ENCODE data around the gene COG5. TPM values are rescaled to one million over a fixed set of nuclear protein-coding genes. Genes with fewer than 3 reads are reported as not detected.

Gene COG5
- total and polyA plus RNA-seq, 2 of the 8 experiments (the other 6 are each of a cell fraction or from before 2014, with no cell fraction given), result 10.5 to 28.1 TPM

- ChIA-PET CTCF (ENCODE audit: partially characterized antibody) (interaction anchor here (1.2 to 1.6 kb wide), 3 partner anchors 9 to 118 kb away, joined by 3 to 4 read pairs (median 3); no protein-coding TSS in a partner anchor), POLR2A (ENCODE audit: partially characterized antibody) (interaction anchor here (1.8 kb wide), 1 partner anchor 42 kb away, joined by 6 read pairs; the partner anchor contains the start of genes COG5 and DUS4L)
- Histone ChIP-seq H3K9me3 (ENCODE audit: insufficient read depth in 2 of 2, low read depth in 1 of 2, low read length in 1 of 2) (no peaks in the 10 kb centered on the region), H3K9ac (replicated peaks in 1 of 4; ENCODE audit: extremely low read depth in 1 of 4, low read depth in 3 of 4, low read length in 3 of 4) (no peak overlapping the region), H3K79me1 (ENCODE audit: low read depth, low read length) (no peaks in the 10 kb centered on the region), H2BK12ac (ENCODE audit: low read depth, low read length) (no peak overlapping the region), H3K79me2 (ENCODE audit: control insufficient read depth in 1 of 2, insufficient read depth in 2 of 2, low read length in 2 of 2) (no peaks in the 10 kb centered on the region), H3K4me1 (replicated peaks in 1 of 4; ENCODE audit: control insufficient read depth in 3 of 4, insufficient read depth in 4 of 4, low read length in 3 of 4) (no peaks in the 10 kb centered on the region), H3K27ac (ENCODE audit: low read depth, low read length) (no peak overlapping the region), H3K23ac (ENCODE audit: insufficient read length) (no peak overlapping the region), H3K56ac (replicated peaks; ENCODE audit: insufficient read length, low read depth, low read length) (no peak overlapping the region), H4K5ac (ENCODE audit: insufficient read length, low read depth, low read length) (no peak overlapping the region), H2BK20ac (ENCODE audit: low read length) (no peak overlapping the region), H3K18ac (ENCODE audit: extremely low read depth, low read length) (no peak overlapping the region), H3K23me2 (ENCODE audit: low read depth, low read length) (no peaks in the 10 kb centered on the region), H3K36me3 (ENCODE audit: control insufficient read depth in 2 of 4, insufficient read depth in 4 of 4, low read length in 3 of 4) (no peaks in the 10 kb centered on the region), H4K91ac (replicated peaks; ENCODE audit: insufficient read length, low read length) (no peak overlapping the region), H2BK15ac (ENCODE audit: low read length) (no peak overlapping the region), H3K4ac (replicated peaks; ENCODE audit: insufficient read length, low read depth, low read length) (no peak overlapping the region), H2AK5ac (ENCODE audit: low read depth, low read length) (no peak overlapping the region), H2BK5ac (ENCODE audit: low read depth, low read length) (no peak overlapping the region), H3K4me3 (ENCODE audit: extremely low read depth in 1 of 4, insufficient read depth in 2 of 4, low read depth in 3 of 4, low read length in 4 of 4) (no peak overlapping the region), H4K8ac (ENCODE audit: extremely low read depth, insufficient read depth, low read length) (no peak overlapping the region), H3K27me3 (replicated peaks in 1 of 4; ENCODE audit: control insufficient read depth in 3 of 4, extremely low read depth in 1 of 4, insufficient read depth in 3 of 4, low read length in 3 of 4) (no peaks in the 10 kb centered on the region), H4K20me1 (replicated peaks in 1 of 2; ENCODE audit: control insufficient read depth in 1 of 2, insufficient read depth in 2 of 2, low read length in 2 of 2) (no peaks in the 10 kb centered on the region), H3K14ac (ENCODE audit: insufficient read length) (no peak overlapping the region), H2AFZ (ENCODE audit: low read length) (no peak overlapping the region), H2BK120ac (replicated peaks; ENCODE audit: low read depth, low read length) (no peak overlapping the region), H3K4me2 (ENCODE audit: insufficient read depth in 1 of 2, low read depth in 2 of 2, low read length in 2 of 2) (no peak overlapping the region)
- WGBS, 2 experiments (ENCODE audit: extremely low coverage in 1 of 2, insufficient coverage in 1 of 2, insufficient read length in 1 of 2, insufficient replicate concordance in 2 of 2, low coverage in 1 of 2, low lambda C conversion rate in 2 of 2, missing lambda C conversion rate in 1 of 2), result 73% methylated on average over 1 of the region's 1 CpG; no CpG with 5 or more reads in 1 of the 2 experiments
- DNase-seq (ENCODE audit: low read depth in 1 of 2, low spot score in 2 of 2) (no peak), FAIRE-seq (no peak)
- TF ChIP-seq RFX5 (IDR thresholded peaks at IDR 0.05; ENCODE audit: borderline replicate concordance, low read depth, low read length) (no peak), CHD1 (IDR thresholded peaks at IDR 0.05; ENCODE audit: low read depth, low read length) (no peak), PHF8 (conservative IDR thresholded peaks at IDR 0.05; ENCODE audit: low read depth, low read length) (no peak), KDM4A (IDR thresholded peaks at IDR 0.05; ENCODE audit: low read depth, low read length, severe bottlenecking) (no peak), SP4 (IDR thresholded peaks at IDR 0.05; ENCODE audit: low read length) (no peak), EGR1 (IDR thresholded peaks at IDR 0.05; ENCODE audit: borderline replicate concordance, low read depth, low read length) (no peak), JUND (IDR thresholded peaks at IDR 0.05; ENCODE audit: low read length) (no peak), CBX5 (IDR thresholded peaks at IDR 0.05; ENCODE audit: low read depth, low read length) (no peak), SUZ12 (IDR thresholded peaks at IDR 0.05; ENCODE audit: low read length) (no peak), HDAC6 (IDR thresholded peaks at IDR 0.05; ENCODE audit: low read depth, low read length) (no peak), E2F6 (IDR thresholded peaks at IDR 0.05) (no peak), ATF2 (IDR thresholded peaks at IDR 0.05; ENCODE audit: low read length) (no peak), SP2 (IDR thresholded peaks at IDR 0.05; ENCODE audit: low read length) (no peak)
These were observed 42.6 kb upstream of the COG5 start for GRCh38 chr7:107606303-107606702.
